Measurements from ENCODE around the gene LRRC3B.
"Not testable (repeated sequence)": the region's sequence is repeated elsewhere in the genome, so short reads cannot be mapped to it uniquely, and the experiment has no call there.

The LRRC3B gene

DNA sequence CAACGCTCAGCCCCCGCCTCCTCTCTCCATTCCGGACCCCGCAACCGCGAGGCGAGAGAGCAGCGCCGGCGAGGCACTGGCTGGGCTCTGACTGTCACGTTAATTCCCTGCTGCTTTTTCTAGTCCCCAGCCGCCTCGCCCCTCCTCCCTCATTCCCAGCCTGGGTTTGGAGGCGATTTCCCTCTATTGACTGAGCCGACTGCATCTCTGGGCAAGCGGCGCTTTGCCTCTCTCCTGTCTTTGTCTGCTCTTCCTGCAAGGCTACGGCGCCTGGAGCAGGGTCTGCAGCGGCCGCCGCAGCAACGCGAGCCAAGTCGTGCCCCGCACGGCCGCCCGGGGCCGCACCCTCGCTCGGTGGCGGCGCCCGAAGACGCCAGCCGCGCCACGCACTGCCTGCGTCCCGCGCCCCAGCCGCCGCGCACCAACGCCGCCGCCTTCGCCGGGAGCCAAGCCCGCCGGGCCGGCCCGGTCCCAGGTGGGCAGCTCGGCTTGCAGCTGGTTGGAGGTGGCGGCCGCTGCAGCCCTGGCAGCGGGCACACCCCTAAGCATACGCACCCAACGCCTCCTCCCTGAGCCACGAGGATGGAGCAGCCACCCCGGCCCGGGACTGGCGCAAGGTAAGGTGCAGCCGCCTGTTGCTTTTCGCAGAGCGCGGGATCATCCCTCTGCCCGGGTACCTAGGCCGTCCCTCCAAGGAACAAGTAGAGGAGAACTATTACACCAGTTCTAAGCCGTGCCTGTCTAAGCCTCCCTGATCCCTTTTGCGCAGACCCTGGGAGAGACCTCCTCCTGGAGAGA is at the start of gene LRRC3B:
Gene LRRC3B, plus strand, starts transcription at position 152 of the 798 bp plus-strand sequence. CDS start 86,901 bp downstream, outside the sequence.
- DNase-seq (ENCODE audit: insufficient read length, low spot score) (no peak), FAIRE-seq (no peak)

- FAIRE-seq = no peak
Observed at GRCh38 chr3:26574766-26575165, 47.8 kb upstream of the LRRC3B start.

DNA sequence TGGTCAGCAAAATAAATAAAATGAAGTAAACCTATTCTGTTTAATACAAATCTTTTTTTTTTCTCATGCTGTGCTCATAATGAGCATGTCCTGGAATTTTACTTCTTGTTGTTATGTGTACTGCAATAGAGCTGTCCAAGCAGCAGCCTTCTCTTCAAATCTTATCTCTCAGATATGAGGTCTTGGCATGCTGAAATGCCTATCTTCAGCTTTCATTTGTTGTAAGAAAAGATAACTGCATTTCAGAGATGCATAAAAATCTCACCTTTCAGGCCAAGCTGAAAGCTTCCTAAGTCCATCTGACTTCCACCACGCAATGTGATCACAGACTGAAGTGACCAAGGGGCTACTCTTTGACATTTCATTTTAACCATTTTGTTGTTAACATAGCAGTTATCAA is 43.5 kb upstream of the LRRC3B start:
- no peak for DNase-seq (ENCODE audit: insufficient read length, low spot score)
- no peak for FAIRE-seq

More at GRCh38 chr3:26574766-26575165, 47.8 kb upstream of the LRRC3B start:
- DNase-seq (ENCODE audit: insufficient read length, low spot score) = no peak

GRCh38 chr3:26587571-26587970 is 35.0 kb upstream of the LRRC3B start:
- FAIRE-seq (no peak), DNase-seq (ENCODE audit: insufficient read length, low spot score) (no peak)

DNA sequence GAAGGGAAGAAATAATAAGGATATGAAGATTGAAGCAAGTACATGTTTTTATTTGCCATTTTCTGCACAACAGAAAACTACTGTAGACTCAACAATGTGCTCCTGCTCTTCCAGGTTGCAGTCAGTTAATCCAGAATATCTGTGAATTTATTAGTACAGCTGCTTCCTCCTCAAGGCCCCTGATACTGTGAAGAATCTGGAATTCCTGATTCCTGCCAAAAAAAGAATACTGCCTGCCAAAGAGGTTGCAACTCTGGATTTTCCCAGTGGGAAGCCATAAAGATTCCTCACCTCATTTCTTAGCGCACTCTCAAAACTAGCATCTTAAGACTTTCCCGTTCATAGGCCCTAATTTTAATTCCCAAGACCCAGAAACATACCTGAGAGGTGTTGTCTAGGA is 33.6 kb upstream of the LRRC3B start:
- FAIRE-seq (no peak), DNase-seq (ENCODE audit: insufficient read length, low spot score) (no peak)

- FAIRE-seq = no peak
- no peak for DNase-seq (ENCODE audit: insufficient read length, low spot score)
Observed at GRCh38 chr3:26589678-26590077, 32.9 kb upstream of the LRRC3B start.

DNA sequence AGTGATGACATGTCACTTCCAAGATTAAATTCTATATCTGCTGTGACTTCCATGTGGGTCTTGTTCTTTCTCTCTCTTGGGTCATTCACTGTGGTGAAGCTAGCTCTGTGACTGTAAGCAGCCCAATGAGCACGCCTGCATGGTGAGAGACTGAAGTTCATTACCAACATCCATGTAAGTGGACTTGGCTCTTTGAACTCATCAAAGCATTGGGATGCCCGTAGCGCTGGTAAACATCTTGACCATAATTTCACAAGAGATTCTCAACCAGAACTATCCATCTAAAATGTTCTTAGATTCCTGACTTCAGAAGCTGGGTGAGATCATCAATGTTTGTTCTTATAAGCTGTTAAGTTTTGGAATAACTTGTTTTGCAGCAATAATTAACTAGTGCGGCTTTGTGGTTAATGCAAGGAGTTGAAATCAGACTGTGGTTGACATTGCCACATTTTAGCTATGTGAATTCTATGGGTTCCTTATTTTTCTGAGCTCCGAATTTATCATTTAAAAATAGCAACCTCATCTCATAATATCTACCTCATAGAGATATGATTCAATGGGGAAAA is 31.6 kb upstream of the LRRC3B start:
- FAIRE-seq (no peak), DNase-seq (ENCODE audit: insufficient read length, low spot score) (no peak)

DNA sequence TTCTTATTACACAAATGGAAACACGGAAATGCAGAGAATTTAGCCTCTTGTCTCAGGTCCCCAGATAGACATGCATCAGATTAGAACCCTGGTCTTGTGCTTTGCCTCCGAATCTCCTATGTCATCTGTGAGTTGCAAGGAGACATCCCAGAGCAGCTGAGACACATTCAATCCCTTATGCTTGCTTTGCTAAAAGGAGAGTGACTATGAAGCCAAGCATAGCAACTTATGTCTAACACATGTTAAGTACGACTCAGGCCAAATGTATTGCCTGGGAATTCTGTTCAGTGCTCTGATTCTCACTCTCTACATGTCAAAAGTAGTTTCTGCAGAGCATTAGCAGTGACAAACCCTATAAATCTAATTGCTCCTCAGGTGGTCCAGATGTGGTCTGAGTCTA is 30.6 kb upstream of the LRRC3B start:
- FAIRE-seq = no peak
- DNase-seq (ENCODE audit: insufficient read length, low spot score) = no peak

DNA sequence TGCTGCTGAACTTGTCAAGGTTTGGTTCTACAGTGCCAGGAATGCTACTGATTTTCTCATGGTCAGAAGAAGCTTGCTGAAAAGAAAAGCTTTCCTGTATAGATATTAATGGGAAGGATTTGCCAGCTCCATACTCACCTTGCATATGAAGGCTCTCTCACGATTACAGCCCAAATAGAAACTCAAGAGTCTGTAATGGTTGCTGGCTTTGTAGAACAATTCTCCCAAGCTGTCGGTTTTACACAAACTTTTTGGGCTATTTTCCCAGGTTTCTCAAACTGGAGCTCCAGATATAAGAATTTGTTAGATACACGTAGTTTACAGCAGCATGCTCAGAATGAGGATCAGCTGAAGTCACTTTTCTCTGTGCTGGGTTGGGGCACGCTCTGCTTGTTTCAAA is 30.1 kb upstream of the LRRC3B start:
- no peak for FAIRE-seq
- DNase-seq (ENCODE audit: insufficient read length, low spot score) = no peak

GRCh38 chr3:26596335-26596734 is 26.2 kb upstream of the LRRC3B start:
- DNase-seq (ENCODE audit: insufficient read length, low spot score) = no peak

DNA sequence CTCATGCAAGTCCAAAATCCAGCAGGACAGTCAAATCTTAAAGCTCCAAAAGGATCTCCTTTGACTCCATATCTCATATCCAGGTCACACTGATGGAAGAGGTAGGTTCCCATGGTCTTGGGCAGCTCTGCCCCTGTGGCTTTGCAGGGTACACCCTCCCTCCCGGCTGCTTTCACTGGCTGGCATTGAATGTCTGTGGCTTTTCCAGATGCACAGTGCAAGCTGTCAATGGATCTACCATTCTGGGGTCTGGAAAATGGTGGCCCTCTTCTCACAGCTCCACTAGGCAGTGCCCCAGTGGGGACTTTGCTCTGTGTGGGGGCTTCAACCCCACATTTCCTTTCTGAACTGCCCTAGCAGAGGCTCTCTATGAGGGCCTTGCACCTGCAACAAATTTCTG is 19.3 kb upstream of the LRRC3B start:
- not testable (repeated sequence) for FAIRE-seq; DNase-seq (ENCODE audit: insufficient read length, low spot score)

More at GRCh38 chr3:26596335-26596734, 26.2 kb upstream of the LRRC3B start:
- no peak for FAIRE-seq

DNA sequence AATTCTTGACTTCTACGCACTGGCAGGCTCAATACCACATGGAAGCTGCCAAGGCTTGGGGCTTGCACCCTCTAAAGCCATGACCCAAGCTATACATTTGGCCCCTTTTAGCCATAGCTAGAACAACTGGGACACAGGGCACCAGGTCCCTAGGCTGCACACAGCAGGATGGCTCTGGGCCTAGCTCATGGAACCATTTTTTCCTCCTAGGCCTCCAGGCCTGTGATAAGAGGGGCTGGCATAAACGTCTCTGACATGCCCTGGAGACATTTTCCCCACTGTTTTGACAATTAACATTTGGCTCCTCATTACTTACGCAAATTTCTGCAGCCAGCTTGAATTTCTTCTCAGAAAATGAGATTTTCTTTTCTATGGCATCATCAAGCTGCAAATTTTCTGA is 18.8 kb upstream of the LRRC3B start:
- not testable (repeated sequence) for DNase-seq (ENCODE audit: insufficient read length, low spot score); FAIRE-seq

DNA sequence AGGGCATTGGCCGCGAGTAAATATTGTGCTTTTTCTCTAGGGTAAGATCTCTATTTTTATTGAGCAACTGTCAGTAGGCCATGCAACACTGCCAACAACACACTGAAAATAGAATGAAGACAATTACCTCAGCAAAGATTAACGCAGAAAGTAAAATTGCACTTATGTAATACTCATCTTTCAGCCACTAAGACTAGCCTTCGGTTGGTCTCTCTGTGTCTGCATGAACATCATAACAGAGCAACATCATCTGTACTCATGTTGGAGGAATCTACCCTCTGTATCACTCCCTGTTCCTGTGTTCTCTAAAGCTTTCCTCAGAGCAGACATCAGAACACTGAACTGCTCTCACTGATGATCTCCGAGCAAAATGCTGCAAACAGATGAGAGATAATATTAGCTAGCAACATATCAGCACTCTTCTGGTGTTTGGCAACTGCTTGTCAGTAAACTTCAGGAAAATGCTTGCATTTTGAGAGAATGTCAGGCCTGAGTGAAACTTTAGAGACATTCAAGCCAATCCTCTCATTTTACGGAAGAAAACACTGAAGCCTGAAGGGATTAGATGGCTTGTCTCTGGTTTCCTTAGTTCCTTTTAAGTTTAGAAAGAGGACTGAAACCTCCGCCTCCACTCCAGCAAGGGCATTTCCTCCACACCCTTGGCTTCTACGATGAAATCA is 8.4 kb upstream of the LRRC3B start:
- FAIRE-seq (no peak), DNase-seq (ENCODE audit: insufficient read length, low spot score) (no peak)

DNA sequence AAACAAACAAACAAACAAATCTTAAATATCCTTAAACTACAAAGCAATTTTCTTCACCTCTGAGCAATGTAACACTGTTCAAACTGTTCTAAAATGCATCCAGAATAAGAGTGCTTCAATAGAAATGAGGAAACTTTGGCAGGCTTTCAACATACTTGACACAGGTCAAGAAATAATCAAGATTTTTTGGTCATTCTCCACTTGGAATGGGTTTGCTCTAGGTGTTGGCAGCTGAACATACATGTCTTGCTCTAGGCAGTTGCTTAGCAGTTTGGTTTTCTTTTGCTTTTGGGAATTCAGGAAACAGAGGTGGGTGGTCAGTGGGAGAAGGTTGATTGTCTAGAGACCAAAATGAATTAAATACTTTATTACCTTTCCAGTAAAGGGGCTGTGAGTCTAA is 1.4 kb upstream of the LRRC3B start:
- no peak for FAIRE-seq
- DNase-seq (ENCODE audit: insufficient read length, low spot score) = no peak

DNA sequence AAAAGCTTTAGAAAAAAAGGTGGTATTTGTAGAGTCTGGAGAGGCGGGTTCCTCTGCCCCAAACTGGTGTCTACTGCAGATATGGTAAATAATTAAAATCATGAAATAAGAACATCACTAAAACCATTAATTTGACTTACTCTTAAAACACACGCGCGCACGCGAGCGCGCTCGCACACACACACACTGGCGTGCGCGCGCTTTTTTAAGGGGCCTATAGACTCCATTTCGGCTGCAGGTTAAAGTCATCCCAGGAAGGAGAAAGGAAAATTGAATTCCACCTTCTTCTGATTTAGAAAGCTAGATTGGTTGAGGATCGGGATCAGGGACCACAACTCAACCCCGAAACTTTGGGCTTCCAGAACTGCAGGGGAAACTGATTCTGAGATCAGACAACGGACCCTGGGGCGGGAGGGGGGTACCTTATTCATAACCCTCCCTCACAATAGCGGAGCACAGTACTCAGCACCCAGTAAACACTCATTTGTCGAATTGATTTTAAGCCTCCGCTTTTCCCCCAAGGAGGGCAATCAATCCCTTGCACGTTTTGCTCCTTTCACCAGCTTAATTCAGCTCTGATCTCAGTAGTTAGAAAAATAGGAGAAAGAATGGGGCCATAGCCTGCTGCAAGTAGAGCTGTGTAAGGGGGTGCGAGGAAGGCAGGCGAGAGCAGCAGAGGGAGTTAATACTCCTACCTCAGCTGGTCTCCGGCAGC is 509 bp upstream of the LRRC3B start:
- FAIRE-seq (no peak), DNase-seq (ENCODE audit: insufficient read length, low spot score) (no peak)

DNA sequence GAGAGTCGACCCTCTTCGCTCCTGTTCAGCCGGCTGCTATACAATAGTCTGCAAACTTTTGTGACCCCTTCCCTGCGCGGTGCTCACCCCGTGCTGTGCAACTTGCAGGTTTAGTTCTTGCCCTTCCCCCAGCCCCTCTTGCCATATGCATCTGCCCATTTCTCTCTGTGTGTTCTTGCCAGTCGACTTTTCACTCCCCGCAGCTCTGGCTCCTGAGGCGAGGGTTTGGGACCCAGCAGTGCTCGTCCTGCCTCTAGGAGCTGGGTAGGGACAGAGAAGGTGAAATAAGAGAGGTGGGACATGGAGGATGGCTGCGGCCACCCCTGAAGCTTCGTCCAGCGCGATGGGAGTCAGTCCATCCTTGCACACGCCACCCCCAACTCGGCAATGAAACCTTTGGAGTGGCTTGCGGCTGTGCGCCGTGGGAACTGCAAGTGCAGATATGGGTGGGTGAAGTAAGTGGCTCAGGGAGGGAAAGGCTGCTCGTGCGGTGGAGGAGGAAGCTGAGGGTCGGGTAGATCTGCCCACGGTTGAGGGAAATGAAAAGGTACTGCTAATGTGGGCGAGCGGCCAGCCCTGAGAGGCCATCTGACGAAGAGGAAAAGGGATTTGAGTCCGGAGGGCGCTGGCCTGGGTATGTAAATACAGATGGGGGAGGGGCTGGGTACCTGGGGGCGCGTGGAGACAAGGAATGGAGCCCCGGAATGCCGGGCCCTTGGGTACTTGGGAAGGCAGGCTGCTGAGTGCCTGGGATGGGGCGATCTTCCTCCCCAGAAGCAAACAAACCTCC is 1.0 kb downstream of the LRRC3B start:
- DNase-seq (ENCODE audit: insufficient read length, low spot score) (no peak), FAIRE-seq (no peak)

- DNase-seq (ENCODE audit: insufficient read length, low spot score) (no peak), FAIRE-seq (no peak)
Observed at GRCh38 chr3:26624209-26624765, 1.7 kb downstream of the LRRC3B start.

GRCh38 chr3:26625187-26625586 is 2.6 kb downstream of the LRRC3B start:
- DNase-seq (ENCODE audit: insufficient read length, low spot score) = no peak
- no peak for FAIRE-seq

- no peak for FAIRE-seq
- DNase-seq (ENCODE audit: insufficient read length, low spot score) = no peak
Observed at GRCh38 chr3:26627080-26627479, 4.5 kb downstream of the LRRC3B start.

DNA sequence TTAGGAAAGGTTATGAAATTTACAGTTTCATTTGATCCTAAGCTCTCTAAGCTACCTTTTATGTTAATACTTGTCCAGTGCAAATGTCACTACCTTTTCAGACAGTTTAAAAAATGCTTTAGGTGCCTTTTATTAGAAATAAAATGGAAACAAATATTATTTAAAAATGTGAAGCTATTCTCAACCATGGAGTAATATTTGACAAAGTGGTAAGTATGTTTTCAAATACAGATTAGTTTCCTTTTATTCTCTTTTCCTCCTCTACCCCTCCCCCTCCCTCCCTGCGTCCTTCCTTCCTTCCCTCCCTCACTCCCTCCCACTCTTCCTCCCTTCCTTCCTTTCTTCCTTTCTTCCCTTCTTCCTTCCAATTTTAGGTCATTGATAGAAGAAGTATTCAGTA is 6.3 kb downstream of the LRRC3B start:
- DNase-seq (ENCODE audit: insufficient read length, low spot score) = no peak
- FAIRE-seq = no peak

Data from GM19239 (cell line).